Right lobe of liver (tissue), 4 donors: ENCODE measurements around the gene OSBPL10.

Experiments used
- POLR2A ChIP-seq: fragments of 450-650 bp; IDR thresholded peaks from one replicate; pipeline ENCODE4 v1.6.1; 2017; ENCODE audit warnings: antibody characterized with exemption, mild to moderate bottlenecking
- TF ChIP-seq, protein P1 (sequence below), 4 donors: fragments of 200-600 bp in 3 of 4; fragments of 450-650 bp in 1 of 4; IDR thresholded peaks; one replicate each; pipeline versions ENCODE4 v1.5.1 to v1.8.0; 2016 to 2022; ENCODE audit warnings: antibody characterized with exemption in 4 of 4, mild to moderate bottlenecking in 2 of 4
- donor health status: DM: no; HTN: no; CAD: no.
- donor health status: DM: no; HTN: no; CAD: no.
- donor health status: DM: no; HTN: yes; CAD: no.

GRCh38 chr3:31748933-31749295 is 232.1 kb downstream of the OSBPL10 start:
- TF ChIP-seq, protein P1, sequence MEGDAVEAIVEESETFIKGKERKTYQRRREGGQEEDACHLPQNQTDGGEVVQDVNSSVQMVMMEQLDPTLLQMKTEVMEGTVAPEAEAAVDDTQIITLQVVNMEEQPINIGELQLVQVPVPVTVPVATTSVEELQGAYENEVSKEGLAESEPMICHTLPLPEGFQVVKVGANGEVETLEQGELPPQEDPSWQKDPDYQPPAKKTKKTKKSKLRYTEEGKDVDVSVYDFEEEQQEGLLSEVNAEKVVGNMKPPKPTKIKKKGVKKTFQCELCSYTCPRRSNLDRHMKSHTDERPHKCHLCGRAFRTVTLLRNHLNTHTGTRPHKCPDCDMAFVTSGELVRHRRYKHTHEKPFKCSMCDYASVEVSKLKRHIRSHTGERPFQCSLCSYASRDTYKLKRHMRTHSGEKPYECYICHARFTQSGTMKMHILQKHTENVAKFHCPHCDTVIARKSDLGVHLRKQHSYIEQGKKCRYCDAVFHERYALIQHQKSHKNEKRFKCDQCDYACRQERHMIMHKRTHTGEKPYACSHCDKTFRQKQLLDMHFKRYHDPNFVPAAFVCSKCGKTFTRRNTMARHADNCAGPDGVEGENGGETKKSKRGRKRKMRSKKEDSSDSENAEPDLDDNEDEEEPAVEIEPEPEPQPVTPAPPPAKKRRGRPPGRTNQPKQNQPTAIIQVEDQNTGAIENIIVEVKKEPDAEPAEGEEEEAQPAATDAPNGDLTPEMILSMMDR (IDR thresholded peaks at IDR 0.05), result no peak
- TF ChIP-seq POLR2A, result no peak
